ENCODE measurements around the gene FOXK2.
A peak's percentile ranks its signal among the peaks of the same experiment; 100 is the strongest.

FOXK2 gene

GRCh38 chr17:82648165-82648668, 128.7 kb downstream of the FOXK2 start, which contains the start of gene WDR45B:
TSS of gene WDR45B (minus strand) at chr17:82648444. CDS start at chr17:82648340, 104 bp downstream.
- peak; percentile 92 for DNase-seq

GRCh38 chr17:82648742-82649331, 129.3 kb downstream of the FOXK2 start:
- DNase-seq, result no peak

GRCh38 chr17:82649501-82650261, 130.1 kb downstream of the FOXK2 start:
- no peak for DNase-seq

GRCh38 chr17:82650723-82651122, 131.2 kb downstream of the FOXK2 start:
- DNase-seq, result no peak

- DNase-seq, result no peak
These were observed 134.4 kb downstream of the FOXK2 start for GRCh38 chr17:82653651-82654528.
